Measurements from ENCODE around the gene NFILZ.

DNA sequence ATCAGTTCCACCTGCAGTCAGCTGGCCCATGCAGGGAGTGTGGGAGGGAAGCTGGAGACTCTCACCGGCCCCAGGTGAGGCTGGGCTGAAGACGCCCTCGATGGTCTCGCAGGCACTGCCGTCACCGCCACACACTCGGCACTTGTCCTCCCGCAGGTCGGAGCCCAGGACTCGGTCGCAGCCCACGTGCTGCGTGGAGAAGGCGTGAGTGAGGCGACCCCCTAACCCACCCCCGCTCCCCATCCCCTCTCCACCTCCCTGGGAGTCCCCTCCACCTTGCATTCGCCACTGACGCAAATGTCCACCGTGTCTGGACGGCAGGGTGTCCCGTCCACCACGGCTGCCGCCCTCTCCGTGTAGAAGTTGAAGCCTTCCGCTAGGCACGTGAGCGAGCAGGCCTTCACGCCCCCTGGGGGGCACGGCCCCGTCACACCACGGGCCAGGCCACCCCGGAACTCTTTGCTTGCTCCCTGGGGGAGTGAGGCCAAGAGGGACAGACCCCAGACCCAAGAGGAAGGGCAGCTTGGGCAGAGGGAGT lies 41.2 kb upstream of the NFILZ start:
- TF ChIP-seq, protein P1, sequence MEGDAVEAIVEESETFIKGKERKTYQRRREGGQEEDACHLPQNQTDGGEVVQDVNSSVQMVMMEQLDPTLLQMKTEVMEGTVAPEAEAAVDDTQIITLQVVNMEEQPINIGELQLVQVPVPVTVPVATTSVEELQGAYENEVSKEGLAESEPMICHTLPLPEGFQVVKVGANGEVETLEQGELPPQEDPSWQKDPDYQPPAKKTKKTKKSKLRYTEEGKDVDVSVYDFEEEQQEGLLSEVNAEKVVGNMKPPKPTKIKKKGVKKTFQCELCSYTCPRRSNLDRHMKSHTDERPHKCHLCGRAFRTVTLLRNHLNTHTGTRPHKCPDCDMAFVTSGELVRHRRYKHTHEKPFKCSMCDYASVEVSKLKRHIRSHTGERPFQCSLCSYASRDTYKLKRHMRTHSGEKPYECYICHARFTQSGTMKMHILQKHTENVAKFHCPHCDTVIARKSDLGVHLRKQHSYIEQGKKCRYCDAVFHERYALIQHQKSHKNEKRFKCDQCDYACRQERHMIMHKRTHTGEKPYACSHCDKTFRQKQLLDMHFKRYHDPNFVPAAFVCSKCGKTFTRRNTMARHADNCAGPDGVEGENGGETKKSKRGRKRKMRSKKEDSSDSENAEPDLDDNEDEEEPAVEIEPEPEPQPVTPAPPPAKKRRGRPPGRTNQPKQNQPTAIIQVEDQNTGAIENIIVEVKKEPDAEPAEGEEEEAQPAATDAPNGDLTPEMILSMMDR (conservative IDR thresholded peaks at IDR 0.05; ENCODE audit: low read length), result no peak
- no peak for TF ChIP-seq EZH2phosphoT487 (IDR thresholded peaks at IDR 0.05; ENCODE audit: borderline replicate concordance, low read depth, low read length)
